Right renal cortex interstitium (tissue), 3 donors: ENCODE data around the gene SIGLEC14. TPM values are rescaled to one million over a fixed set of nuclear protein-coding genes. Genes with fewer than 3 reads are reported as not detected.

Experiments used
- DNase-seq, 3 donors: peaks; one replicate each; pipeline ENCODE4 v3.0.0-alpha.2; 2013; ENCODE audit warnings: low read depth in 3 of 3, low spot score in 2 of 3
- polyA plus RNA-seq, 3 donors: library from polyadenylated mRNA; unstranded; fragments of 120-200 nt; gene quantifications; one replicate each; pipeline ENCODE4 v1.2.1, GENCODE V29; 2013; ENCODE audit not compliant: insufficient read length in 3 of 3

Gene SIGLEC14
- polyA plus RNA-seq, 3 donors, result 0.79 to 1.1 TPM; not detected in 1

GRCh38 chr19:51627491-51628138 is 19.0 kb downstream of the SIGLEC14 start:
- DNase-seq, result no peak

GRCh38 chr19:51626675-51627074 is 19.9 kb downstream of the SIGLEC14 start:
- DNase-seq, result no peak

GRCh38 chr19:51621178-51621577 is 25.4 kb downstream of the SIGLEC14 start:
- DNase-seq, result no peak

GRCh38 chr19:51615991-51616390 is 30.6 kb downstream of the SIGLEC14 start:
- DNase-seq, result no peak

- DNase-seq, result no peak
Measured at GRCh38 chr19:51614789-51615188, 31.8 kb downstream of the SIGLEC14 start.

- no peak for DNase-seq
Measured at GRCh38 chr19:51610576-51610975, 36.0 kb downstream of the SIGLEC14 start.

- DNase-seq, result peak; percentile 29 to 62 (median 38)
Measured at GRCh38 chr19:51607920-51608562, 38.6 kb downstream of the SIGLEC14 start.

GRCh38 chr19:51607077-51607476 is 39.5 kb downstream of the SIGLEC14 start:
- no peak for DNase-seq

GRCh38 chr19:51602189-51602854 is 44.3 kb downstream of the SIGLEC14 start:
- DNase-seq, result no peak

GRCh38 chr19:51600940-51601580 is 45.6 kb downstream of the SIGLEC14 start:
- no peak for DNase-seq

GRCh38 chr19:51599084-51599483 is 47.5 kb downstream of the SIGLEC14 start:
- DNase-seq, result no peak

GRCh38 chr19:51598159-51598915 is 48.3 kb downstream of the SIGLEC14 start:
- no peak for DNase-seq

GRCh38 chr19:51595190-51596175 is 51.1 kb downstream of the SIGLEC14 start:
- no peak for DNase-seq

GRCh38 chr19:51594774-51595109 is 51.9 kb downstream of the SIGLEC14 start:
- no peak for DNase-seq

- peak; percentile 89 to 94 (median 93) for DNase-seq
Measured at GRCh38 chr19:51593969-51594773, 52.5 kb downstream of the SIGLEC14 start.

GRCh38 chr19:51593138-51593890 is 53.3 kb downstream of the SIGLEC14 start:
- DNase-seq, result no peak
